ENCODE data around the gene TLL2. TPM values are rescaled to one million over a fixed set of nuclear protein-coding genes. Genes with fewer than 3 reads are reported as not detected.

The TLL2 gene
- total RNA-seq, 2 experiments from 2014 or later = 0.05 TPM; not detected in 1

- Mint-ChIP-seq H3K9me3 (no peaks in the 10 kb centered on the region), H3K4me1 (ENCODE audit: low read depth) (no peaks in the 10 kb centered on the region), H3K27me3 (peaks cover 8% of the 10 kb centered on the region), H3K27ac (no peak overlapping the region), H3K36me3 (no peaks in the 10 kb centered on the region), H3K4me3 (no peak overlapping the region)
- intact Hi-C loops (cut with micrococcal nuclease) = no loop called here
- no peak for DNase-seq
- ChIA-PET CTCF (interaction anchor here (1.4 kb wide), 1 partner anchor 11 kb away, joined by 4 read pairs; the partner anchor contains the start of gene TLL2), POLR2A (no interaction called here)
Measured at GRCh38 chr10:96502561-96503282, 11.0 kb downstream of the TLL2 start.

DNA sequence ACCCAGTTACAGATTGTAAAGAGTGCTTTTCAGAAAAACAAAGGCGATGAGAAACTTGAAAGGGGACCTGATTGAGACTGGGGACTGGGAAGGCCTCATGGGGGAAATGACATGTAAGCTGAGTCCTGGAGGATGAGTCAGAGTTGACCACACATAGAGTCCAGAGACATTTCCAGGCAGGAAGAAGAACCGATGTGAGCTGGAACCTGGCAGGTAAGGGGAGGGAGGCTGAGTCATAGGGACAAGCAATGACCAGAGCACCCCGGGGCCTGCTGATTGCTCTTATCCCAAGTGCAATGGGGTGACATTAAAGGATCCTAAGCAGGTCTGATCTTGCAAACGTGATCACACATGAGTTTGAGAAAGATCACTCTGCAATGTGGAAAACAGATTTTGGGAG is 11.7 kb downstream of the TLL2 start:
- intact Hi-C loops (cut with micrococcal nuclease) = no loop called here
- H3K27me3 Mint-ChIP-seq = peaks cover 9% of the 10 kb centered on the region
- H3K4me3 Mint-ChIP-seq = no peak overlapping the region
- ChIA-PET CTCF (interaction anchor here (1.4 kb wide), 1 partner anchor 12 kb away, joined by 4 read pairs; the partner anchor contains the start of gene TLL2), POLR2A (no interaction called here)
- H3K27ac Mint-ChIP-seq = no peak overlapping the region
- H3K36me3 Mint-ChIP-seq = no peaks in the 10 kb centered on the region
- no peaks in the 10 kb centered on the region for H3K4me1 Mint-ChIP-seq (ENCODE audit: low read depth)
- H3K9me3 Mint-ChIP-seq = no peaks in the 10 kb centered on the region
- DNase-seq = no peak

DNA sequence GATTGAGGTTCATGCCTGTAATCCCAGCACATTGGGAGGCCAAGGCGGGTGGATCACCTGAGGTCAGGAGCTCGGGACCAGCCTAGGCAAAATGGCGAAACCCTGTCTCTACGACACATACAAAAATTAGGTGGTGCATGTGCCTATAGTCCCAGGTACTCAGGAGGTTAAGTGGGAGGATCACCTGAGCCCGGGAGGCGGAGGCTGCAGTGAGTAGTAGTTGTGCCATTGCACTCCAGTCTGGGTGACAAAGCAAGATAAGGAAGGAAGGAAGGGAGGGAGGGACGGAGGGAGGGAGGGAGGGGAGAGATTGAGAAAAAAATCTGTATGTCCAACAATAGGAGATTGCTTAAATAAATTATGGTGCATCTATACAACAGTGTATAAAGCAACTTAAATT is 13.2 kb downstream of the TLL2 start:
- Mint-ChIP-seq H3K9me3 (no peaks in the 10 kb centered on the region), H3K4me3 (no peak overlapping the region), H3K4me1 (ENCODE audit: low read depth) (no peaks in the 10 kb centered on the region), H3K27me3 (peaks cover 9% of the 10 kb centered on the region), H3K36me3 (no peaks in the 10 kb centered on the region), H3K27ac (no peak overlapping the region)
- intact Hi-C loops (cut with micrococcal nuclease) = no loop called here
- ChIA-PET POLR2A (no interaction called here), CTCF (interaction anchor here (1.1 to 1.2 kb wide), 2 partner anchors 10 to 14 kb away, joined by 3 to 4 read pairs; partner anchors contain the start of gene TLL2)
- no peak for DNase-seq

DNA sequence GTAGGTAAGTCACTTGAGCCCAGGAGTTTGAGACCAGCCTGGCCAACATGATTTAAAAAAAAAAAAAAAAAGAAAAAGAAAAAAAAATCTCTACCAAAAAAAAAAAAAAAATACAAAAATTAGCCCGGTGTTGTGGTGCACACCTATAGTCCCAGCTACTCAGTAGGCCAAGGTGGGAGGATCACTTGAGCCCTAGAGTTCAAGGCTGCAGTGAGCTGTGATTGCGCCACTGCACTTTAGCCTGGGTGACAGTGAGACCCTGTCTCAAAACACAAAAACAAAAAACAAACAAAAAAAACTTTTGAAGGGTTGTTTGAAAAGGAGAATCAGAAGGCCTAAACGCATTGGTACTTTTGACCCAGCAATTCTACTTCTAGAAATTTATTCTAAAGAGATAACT is 13.7 kb downstream of the TLL2 start:
- ChIA-PET CTCF (no interaction called here), POLR2A (no interaction called here)
- DNase-seq = no peak
- Mint-ChIP-seq H3K4me3 (no peak overlapping the region), H3K9me3 (no peaks in the 10 kb centered on the region), H3K27ac (no peak overlapping the region), H3K4me1 (ENCODE audit: low read depth) (no peaks in the 10 kb centered on the region), H3K27me3 (peaks cover 10% of the 10 kb centered on the region), H3K36me3 (no peaks in the 10 kb centered on the region)
- intact Hi-C loops (cut with micrococcal nuclease) = no loop called here

DNA sequence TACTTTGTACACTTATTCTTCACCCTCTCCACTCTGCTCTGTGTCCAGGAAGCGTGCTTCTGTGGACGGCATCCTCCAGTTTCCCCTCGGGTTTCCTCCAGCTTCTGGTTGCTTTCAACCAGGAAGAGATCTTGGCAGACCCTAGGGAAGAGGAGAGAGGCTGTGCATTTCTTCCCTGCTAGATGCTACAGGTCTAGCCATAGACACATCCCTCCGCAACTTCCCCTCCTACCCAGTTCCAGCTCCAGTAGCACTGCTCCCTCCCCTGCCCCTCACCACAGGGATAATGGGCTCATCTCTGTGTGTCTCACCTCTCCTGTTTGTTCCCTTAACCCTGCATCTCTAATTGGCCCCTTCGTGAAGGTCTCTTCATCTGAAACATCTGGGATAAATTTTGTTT is 16.3 kb downstream of the TLL2 start:
- ChIA-PET CTCF (interaction anchor here (1.8 kb wide), 1 partner anchor 13 kb away, joined by 7 read pairs; no protein-coding TSS in a partner anchor), POLR2A (no interaction called here)
- intact Hi-C loops (cut with micrococcal nuclease) = no loop called here
- DNase-seq = no peak
- Mint-ChIP-seq H3K27ac (no peak overlapping the region), H3K4me1 (ENCODE audit: low read depth) (no peaks in the 10 kb centered on the region), H3K4me3 (no peak overlapping the region), H3K27me3 (peaks cover 15% of the 10 kb centered on the region), H3K9me3 (no peaks in the 10 kb centered on the region), H3K36me3 (no peaks in the 10 kb centered on the region)

- Mint-ChIP-seq H3K36me3 (no peaks in the 10 kb centered on the region), H3K4me3 (no peak overlapping the region), H3K9me3 (no peaks in the 10 kb centered on the region), H3K27me3 (peaks cover 8% of the 10 kb centered on the region), H3K27ac (no peak overlapping the region), H3K4me1 (ENCODE audit: low read depth) (no peaks in the 10 kb centered on the region)
- intact Hi-C loops (cut with micrococcal nuclease) = no loop called here
- no peak for DNase-seq
- CTCF ChIA-PET = no interaction called here
- POLR2A ChIA-PET = no interaction called here
Measured at GRCh38 chr10:96496281-96496925, 17.3 kb downstream of the TLL2 start.

- CTCF ChIA-PET = no interaction called here
- POLR2A ChIA-PET = no interaction called here
- Mint-ChIP-seq H3K9me3 (no peaks in the 10 kb centered on the region), H3K4me3 (no peak overlapping the region), H3K27ac (no peak overlapping the region), H3K27me3 (peaks cover 7% of the 10 kb centered on the region), H3K4me1 (ENCODE audit: low read depth) (no peaks in the 10 kb centered on the region), H3K36me3 (no peaks in the 10 kb centered on the region)
- DNase-seq = no peak
- intact Hi-C loops (cut with micrococcal nuclease) = no loop called here
Measured at GRCh38 chr10:96495544-96495943, 18.2 kb downstream of the TLL2 start.

DNA sequence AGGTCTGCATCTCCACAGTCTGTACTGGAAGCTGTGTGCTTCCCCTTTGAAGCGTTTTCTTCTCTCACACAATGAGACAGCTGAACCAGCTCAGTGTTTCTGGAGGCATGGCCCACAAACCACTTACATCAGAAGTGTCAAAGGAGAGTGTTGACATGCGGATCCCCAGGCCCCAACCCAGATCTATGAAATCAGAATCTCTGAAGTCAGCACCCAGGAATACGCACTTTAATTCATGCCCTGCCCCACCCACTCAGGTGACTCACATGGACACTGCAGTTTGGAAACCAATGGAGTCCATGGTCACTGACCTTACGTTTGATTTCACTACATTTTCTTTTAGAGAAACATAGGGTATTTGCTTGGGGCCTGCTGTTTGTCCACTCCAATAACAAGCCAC is 19.0 kb downstream of the TLL2 start:
- POLR2A ChIA-PET = no interaction called here
- Mint-ChIP-seq H3K9me3 (no peaks in the 10 kb centered on the region), H3K27ac (no peak overlapping the region), H3K4me1 (ENCODE audit: low read depth) (no peaks in the 10 kb centered on the region), H3K36me3 (no peaks in the 10 kb centered on the region), H3K4me3 (no peak overlapping the region), H3K27me3 (peaks cover 7% of the 10 kb centered on the region)
- no peak for DNase-seq
- intact Hi-C loops (cut with micrococcal nuclease) = no loop called here
- CTCF ChIA-PET = no interaction called here

GRCh38 chr10:96493871-96494525 is 19.7 kb downstream of the TLL2 start:
- no peak overlapping the region for H3K4me3 Mint-ChIP-seq
- no peaks in the 10 kb centered on the region for H3K9me3 Mint-ChIP-seq
- CTCF ChIA-PET = no interaction called here
- H3K36me3 Mint-ChIP-seq = no peaks in the 10 kb centered on the region
- no peaks in the 10 kb centered on the region for H3K4me1 Mint-ChIP-seq (ENCODE audit: low read depth)
- DNase-seq = no peak
- intact Hi-C loops (cut with micrococcal nuclease) = no loop called here
- POLR2A ChIA-PET = no interaction called here
- H3K27ac Mint-ChIP-seq = no peak overlapping the region
- peaks cover 9% of the 10 kb centered on the region for H3K27me3 Mint-ChIP-seq

DNA sequence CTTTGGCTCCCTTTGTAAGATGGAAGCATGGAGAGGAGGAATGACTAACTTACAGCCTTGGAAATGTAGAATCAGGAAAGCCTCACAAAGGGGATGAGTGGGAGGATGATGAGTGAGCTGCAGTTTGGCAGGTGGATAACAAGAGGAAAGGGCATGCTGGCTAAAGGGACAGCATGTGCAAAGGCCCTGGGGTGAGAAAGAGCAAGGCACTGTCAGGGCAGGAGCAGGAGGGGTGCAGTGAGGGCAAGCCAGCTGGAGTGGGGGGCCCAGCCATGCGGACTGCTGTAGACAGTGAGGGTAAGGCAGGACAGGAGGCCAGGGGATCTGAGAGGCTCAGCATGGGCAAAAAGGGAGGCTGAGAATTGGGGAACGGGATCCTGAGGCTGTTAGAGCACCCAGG is 20.5 kb downstream of the TLL2 start:
- Mint-ChIP-seq H3K4me1 (ENCODE audit: low read depth) (no peaks in the 10 kb centered on the region), H3K27ac (no peak overlapping the region), H3K36me3 (no peaks in the 10 kb centered on the region), H3K27me3 (peaks cover 11% of the 10 kb centered on the region), H3K9me3 (no peaks in the 10 kb centered on the region), H3K4me3 (no peak overlapping the region)
- intact Hi-C loops (cut with micrococcal nuclease) = no loop called here
- POLR2A ChIA-PET = no interaction called here
- CTCF ChIA-PET = no interaction called here
- no peak for DNase-seq

DNA sequence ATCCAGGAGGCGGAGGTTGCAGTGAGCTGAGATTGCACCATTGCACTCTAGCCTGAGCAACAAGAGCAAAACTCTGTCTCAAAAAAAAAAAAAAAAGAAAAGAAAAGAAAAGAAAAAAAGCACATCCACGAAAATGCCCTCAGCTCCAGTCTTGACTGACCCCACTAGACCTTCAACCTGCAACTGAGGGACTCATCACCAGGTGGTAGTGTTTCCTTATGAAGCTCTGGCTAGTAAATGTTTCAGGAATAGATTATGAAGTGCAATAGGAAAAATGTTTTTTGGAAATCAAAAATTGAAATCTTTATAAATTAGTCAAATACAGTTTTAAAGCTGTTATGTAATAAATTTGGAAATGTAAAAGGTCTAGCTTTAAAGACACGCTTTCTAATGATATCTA is 22.4 kb downstream of the TLL2 start:
- intact Hi-C loops (cut with micrococcal nuclease) = loop anchor here (1.0 kb wide), 1 partner anchor 339 kb away; no protein-coding TSS in a partner anchor
- CTCF ChIA-PET = interaction anchor here (0.9 to 1.6 kb wide), 4 partner anchors 19 to 534 kb away, joined by 3 to 5 read pairs (median 4); partner anchors contain the start of gene TLL2
- POLR2A ChIA-PET = no interaction called here

GRCh38 chr10:96488161-96488935 is 25.4 kb downstream of the TLL2 start:
- peaks cover 8% of the 10 kb centered on the region for H3K27me3 Mint-ChIP-seq
- no peaks in the 10 kb centered on the region for H3K36me3 Mint-ChIP-seq
- DNase-seq = no peak
- H3K4me1 Mint-ChIP-seq (ENCODE audit: low read depth) = no peaks in the 10 kb centered on the region
- intact Hi-C loops (cut with micrococcal nuclease) = no loop called here
- CTCF ChIA-PET = interaction anchor here (1.0 kb wide), 1 partner anchor 9 kb away, joined by 3 read pairs; no protein-coding TSS in a partner anchor
- H3K9me3 Mint-ChIP-seq = no peaks in the 10 kb centered on the region
- H3K27ac Mint-ChIP-seq = no peak overlapping the region
- POLR2A ChIA-PET = no interaction called here
- no peak overlapping the region for H3K4me3 Mint-ChIP-seq

More for the DNA sequence above, 22.4 kb downstream of the TLL2 start:
- DNase-seq = no peak
- H3K27ac Mint-ChIP-seq = no peak overlapping the region
- peaks cover 9% of the 10 kb centered on the region for H3K27me3 Mint-ChIP-seq
- no peaks in the 10 kb centered on the region for H3K4me1 Mint-ChIP-seq (ENCODE audit: low read depth)
- H3K9me3 Mint-ChIP-seq = no peaks in the 10 kb centered on the region
- no peak overlapping the region for H3K4me3 Mint-ChIP-seq
- H3K36me3 Mint-ChIP-seq = no peaks in the 10 kb centered on the region

Data from activated CD4-positive, alpha-beta memory T cell treated with anti-CD3 and anti-CD28 coated beads for 36 hours (primary cell).